Keratinocyte (primary cell): ENCODE results near the gene NRG4.

ENCODE experiments used
- EZH2 ChIP-seq: IDR thresholded peaks from one replicate; pipeline ENCODE4 v1.6.1; 2012; ENCODE audit warnings: inconsistent platforms, mild to moderate bottlenecking, low read length, moderate library complexity
- TF ChIP-seq, protein P1 (sequence below), 3 experiments: IDR thresholded peaks in 1 of 3; conservative IDR thresholded peaks in 1 of 3; optimal IDR thresholded peaks in 1 of 3; 2 replicates in 2 of 3; 3 replicates in 1 of 3; pipeline versions ENCODE3 to v1.5.1; 2011; ENCODE audit warnings: low read length in 3 of 3, mild to moderate bottlenecking in 3 of 3, moderate library complexity in 2 of 3, control low read depth in 1 of 3, inconsistent platforms in 1 of 3; ENCODE audit not compliant: insufficient read depth in 2 of 3; ENCODE audit errors: extremely low read depth in 1 of 3

DNA sequence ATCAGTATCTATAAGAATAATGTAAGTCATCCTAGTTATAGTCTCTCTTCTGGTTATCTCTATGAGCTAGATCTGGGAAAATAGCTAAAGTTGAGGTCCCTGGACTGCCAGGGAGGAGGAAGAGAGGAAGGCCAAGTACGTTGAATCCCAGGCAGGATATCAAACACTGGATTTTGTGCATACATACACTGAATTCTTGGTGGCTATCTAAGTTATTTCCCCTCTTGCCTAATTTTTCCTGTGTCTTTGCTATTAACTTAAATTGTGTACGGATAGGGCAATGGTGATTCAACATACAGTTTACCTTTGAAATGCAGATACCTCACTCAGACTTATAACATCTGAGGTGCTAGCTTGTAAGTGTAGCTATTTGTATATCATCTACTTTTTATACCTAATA is 81.4 kb downstream of the NRG4 start:
- TF ChIP-seq, protein P1, sequence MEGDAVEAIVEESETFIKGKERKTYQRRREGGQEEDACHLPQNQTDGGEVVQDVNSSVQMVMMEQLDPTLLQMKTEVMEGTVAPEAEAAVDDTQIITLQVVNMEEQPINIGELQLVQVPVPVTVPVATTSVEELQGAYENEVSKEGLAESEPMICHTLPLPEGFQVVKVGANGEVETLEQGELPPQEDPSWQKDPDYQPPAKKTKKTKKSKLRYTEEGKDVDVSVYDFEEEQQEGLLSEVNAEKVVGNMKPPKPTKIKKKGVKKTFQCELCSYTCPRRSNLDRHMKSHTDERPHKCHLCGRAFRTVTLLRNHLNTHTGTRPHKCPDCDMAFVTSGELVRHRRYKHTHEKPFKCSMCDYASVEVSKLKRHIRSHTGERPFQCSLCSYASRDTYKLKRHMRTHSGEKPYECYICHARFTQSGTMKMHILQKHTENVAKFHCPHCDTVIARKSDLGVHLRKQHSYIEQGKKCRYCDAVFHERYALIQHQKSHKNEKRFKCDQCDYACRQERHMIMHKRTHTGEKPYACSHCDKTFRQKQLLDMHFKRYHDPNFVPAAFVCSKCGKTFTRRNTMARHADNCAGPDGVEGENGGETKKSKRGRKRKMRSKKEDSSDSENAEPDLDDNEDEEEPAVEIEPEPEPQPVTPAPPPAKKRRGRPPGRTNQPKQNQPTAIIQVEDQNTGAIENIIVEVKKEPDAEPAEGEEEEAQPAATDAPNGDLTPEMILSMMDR (optimal IDR thresholded peaks at IDR 0.05 in 1 of 3, IDR thresholded peaks at IDR 0.05 in 1 of 3, conservative IDR thresholded peaks at IDR 0.05 in 1 of 3; ENCODE audit: extremely low read depth in 1 of 3, insufficient read depth in 2 of 3, low read length in 3 of 3) = no peak
- no peak for TF ChIP-seq EZH2
